ENCODE measurements around the gene LDB3.

DNA sequence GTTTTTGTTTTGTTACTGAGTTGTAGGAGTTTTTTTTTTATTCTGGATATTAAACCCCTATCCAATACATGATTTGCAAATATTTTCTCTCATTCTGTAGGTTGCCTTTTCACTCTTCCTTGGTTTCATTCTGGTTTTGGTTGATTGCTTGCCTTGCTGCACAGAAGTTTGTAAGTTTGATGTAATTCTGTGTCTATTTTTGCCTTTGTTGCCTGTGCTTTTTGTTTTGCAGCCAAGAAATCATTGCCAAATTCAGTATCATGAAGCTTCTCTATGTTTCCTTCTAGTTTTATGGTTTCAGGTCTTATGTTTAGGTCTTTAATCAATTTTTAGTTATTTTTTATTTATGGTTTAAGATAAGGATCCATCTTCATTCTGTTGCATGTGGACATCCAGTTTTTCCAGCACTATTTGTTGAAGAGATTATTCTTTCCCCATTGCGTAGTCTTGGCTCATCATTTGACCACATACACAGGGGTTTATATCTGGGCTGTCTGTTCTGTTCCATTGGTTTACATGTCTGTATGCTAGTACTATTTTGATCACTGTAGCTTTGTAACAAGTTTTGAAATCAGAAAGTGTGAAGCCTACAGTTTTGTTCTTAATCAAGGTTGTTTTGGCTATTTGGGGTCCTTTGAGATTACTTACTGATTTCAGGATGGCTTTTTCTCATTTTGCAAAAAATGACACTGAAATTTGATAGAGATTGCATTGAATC, 114.5 kb downstream of the LDB3 start:
- TF ChIP-seq, protein P1, sequence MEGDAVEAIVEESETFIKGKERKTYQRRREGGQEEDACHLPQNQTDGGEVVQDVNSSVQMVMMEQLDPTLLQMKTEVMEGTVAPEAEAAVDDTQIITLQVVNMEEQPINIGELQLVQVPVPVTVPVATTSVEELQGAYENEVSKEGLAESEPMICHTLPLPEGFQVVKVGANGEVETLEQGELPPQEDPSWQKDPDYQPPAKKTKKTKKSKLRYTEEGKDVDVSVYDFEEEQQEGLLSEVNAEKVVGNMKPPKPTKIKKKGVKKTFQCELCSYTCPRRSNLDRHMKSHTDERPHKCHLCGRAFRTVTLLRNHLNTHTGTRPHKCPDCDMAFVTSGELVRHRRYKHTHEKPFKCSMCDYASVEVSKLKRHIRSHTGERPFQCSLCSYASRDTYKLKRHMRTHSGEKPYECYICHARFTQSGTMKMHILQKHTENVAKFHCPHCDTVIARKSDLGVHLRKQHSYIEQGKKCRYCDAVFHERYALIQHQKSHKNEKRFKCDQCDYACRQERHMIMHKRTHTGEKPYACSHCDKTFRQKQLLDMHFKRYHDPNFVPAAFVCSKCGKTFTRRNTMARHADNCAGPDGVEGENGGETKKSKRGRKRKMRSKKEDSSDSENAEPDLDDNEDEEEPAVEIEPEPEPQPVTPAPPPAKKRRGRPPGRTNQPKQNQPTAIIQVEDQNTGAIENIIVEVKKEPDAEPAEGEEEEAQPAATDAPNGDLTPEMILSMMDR (IDR thresholded peaks at IDR 0.05; ENCODE audit: borderline replicate concordance, extremely low read depth, low read length, poor library complexity, severe bottlenecking) = no peak
- TF ChIP-seq EZH2 (IDR thresholded peaks at IDR 0.05; ENCODE audit: borderline replicate concordance, low read depth, low read length, severe bottlenecking) = no peak
